GDM1 (cell line): ENCODE results near the gene RRAD.

Experiments used
- DNase-seq: peaks from one replicate; lab custom pipeline; 2025; lab: John Stamatoyannopoulos, UW

RRAD gene

DNA sequence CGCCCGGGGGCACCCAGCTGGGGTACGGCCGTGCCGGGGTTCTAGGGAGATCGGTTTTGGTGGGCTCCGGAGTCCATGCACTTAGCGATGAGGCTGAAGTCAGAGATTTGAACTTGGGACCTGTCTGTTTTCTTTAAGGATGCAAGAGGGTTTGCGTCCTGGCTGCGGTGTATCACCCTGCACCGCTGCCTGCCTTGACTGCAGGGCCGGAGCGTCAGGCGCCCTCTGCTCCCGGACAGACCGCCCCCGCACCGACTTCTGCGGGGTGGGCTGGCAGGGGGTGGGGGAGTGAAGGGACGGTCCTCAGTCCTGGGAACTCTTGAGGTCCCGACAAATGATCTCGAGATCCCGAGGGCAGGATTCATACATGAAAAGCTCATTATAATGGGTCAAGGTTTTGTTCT, 44.3 kb downstream of the RRAD start:
- DNase-seq: no peak

- peak; percentile 75 for DNase-seq
Observed at GRCh38 chr16:66880288-66881013, 44.9 kb downstream of the RRAD start, which contains the start of gene PDP2. PDP2 (plus strand) TSS chr16:66880515; CDS start chr16:66884285, 3,770 bp downstream.

- no peak for DNase-seq
Observed at GRCh38 chr16:66878067-66878466, 47.3 kb downstream of the RRAD start.

- DNase-seq: no peak
Observed at GRCh38 chr16:66874079-66874775, 51.1 kb downstream of the RRAD start.

- DNase-seq: peak; percentile 35
Observed at GRCh38 chr16:66873685-66874055, 51.7 kb downstream of the RRAD start.

GRCh38 chr16:66872943-66873684, 52.2 kb downstream of the RRAD start:
- peak; percentile 96 for DNase-seq

GRCh38 chr16:66872559-66872942, 52.8 kb downstream of the RRAD start:
- no peak for DNase-seq

DNA sequence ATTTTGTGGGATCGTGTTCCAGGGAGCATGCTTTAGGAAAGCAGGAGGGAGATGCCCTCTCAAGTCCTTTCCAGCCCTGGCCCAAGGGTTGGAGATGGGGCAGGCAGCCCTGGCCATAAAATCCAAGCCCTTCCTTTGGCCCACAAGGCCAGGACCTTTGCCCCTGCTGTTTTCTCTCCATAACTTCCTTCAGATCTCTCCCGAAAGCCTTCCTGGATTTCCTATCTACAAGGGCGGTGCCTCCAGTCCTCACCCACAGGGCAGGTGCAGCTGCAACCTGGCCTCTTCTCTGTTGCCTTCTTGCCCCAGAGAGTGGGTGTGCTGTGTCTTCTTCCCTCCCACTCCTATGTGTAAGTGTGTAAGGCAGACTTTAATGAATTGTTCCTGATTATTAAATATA, 53.5 kb downstream of the RRAD start:
- DNase-seq: no peak
